ENCODE results near the gene MINK1. TPM values are rescaled to one million over a fixed set of nuclear protein-coding genes. Genes with fewer than 3 reads are reported as not detected.

The MINK1 gene
- total RNA-seq, 1 experiment from 2014 or later, result 28.7 TPM

DNA sequence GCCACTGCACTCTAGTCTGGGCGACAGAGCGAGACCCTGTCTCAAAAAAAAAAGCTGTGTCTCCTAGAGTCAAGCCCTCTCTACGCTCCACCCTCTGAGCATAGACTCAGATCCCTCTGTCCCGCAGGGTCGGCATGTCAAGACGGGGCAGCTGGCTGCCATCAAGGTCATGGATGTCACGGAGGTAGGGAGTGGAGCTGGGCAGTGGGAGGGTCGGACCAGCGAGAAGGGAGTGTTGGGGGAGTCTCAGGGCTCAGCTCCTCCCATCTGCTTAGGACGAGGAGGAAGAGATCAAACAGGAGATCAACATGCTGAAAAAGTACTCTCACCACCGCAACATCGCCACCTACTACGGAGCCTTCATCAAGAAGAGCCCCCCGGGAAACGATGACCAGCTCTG is 47.7 kb downstream of the MINK1 start:
- 0 out of 2 replicates have a peak, but pooled peaks cover 7% of the 10 kb centered on the region for H3K79me2 ChIP-seq (ENCODE audit: low read length)
- H3K27me3 ChIP-seq (ENCODE audit: low read length), result no peaks in the 10 kb centered on the region
- no peak overlapping the region for H3K4me3 ChIP-seq (ENCODE audit: low read length)
- no peak for DNase-seq
- H2AFZ ChIP-seq (ENCODE audit: low read length), result no peak overlapping the region
- no peak overlapping the region for H3K27ac ChIP-seq (ENCODE audit: low read length)
- H3K9ac ChIP-seq (ENCODE audit: low read length), result no peak overlapping the region
- peaks cover 8% of the 10 kb centered on the region for H3K4me1 ChIP-seq (ENCODE audit: low read length)
- no peak overlapping the region for H3K4me2 ChIP-seq (ENCODE audit: low read depth, low read length, poor library complexity, severe bottlenecking)
- no peaks in the 10 kb centered on the region for H3K9me3 ChIP-seq (ENCODE audit: low read length)
- H3K36me3 ChIP-seq (ENCODE audit: insufficient read depth, low read length), result no peaks in the 10 kb centered on the region
- no peaks in the 10 kb centered on the region for H4K20me1 ChIP-seq (ENCODE audit: insufficient read depth, low read depth, low read length)
- no peaks in the 10 kb centered on the region for H3K9me2 ChIP-seq (replicated peaks; ENCODE audit: insufficient read depth, low read length)

GRCh38 chr17:4881761-4882555 is 48.8 kb downstream of the MINK1 start:
- H3K9me2 ChIP-seq (replicated peaks; ENCODE audit: insufficient read depth, low read length), result no peaks in the 10 kb centered on the region
- no peak overlapping the region for H3K4me3 ChIP-seq (ENCODE audit: low read length)
- no peaks in the 10 kb centered on the region for H3K27me3 ChIP-seq (ENCODE audit: low read length)
- H3K36me3 ChIP-seq (ENCODE audit: insufficient read depth, low read length), result no peaks in the 10 kb centered on the region
- no peak overlapping the region for H3K27ac ChIP-seq (ENCODE audit: low read length)
- no peaks in the 10 kb centered on the region for H3K9me3 ChIP-seq (ENCODE audit: low read length)
- H2AFZ ChIP-seq (ENCODE audit: low read length), result no peak overlapping the region
- DNase-seq, result peak; percentile 79
- no peak overlapping the region for H3K4me2 ChIP-seq (ENCODE audit: low read depth, low read length, poor library complexity, severe bottlenecking)
- H3K4me1 ChIP-seq (ENCODE audit: low read length), result peaks cover 8% of the 10 kb centered on the region
- H4K20me1 ChIP-seq (ENCODE audit: insufficient read depth, low read depth, low read length), result no peaks in the 10 kb centered on the region
- 0 out of 2 replicates have a peak, but pooled peaks cover under 1% of the 10 kb centered on the region for H3K79me2 ChIP-seq (ENCODE audit: low read length)
- H3K9ac ChIP-seq (ENCODE audit: low read length), result no peak overlapping the region

- peaks cover 8% of the 10 kb centered on the region for H3K4me1 ChIP-seq (ENCODE audit: low read length)
These were observed 51.3 kb downstream of the MINK1 start for GRCh38 chr17:4884489-4884888.

DNA sequence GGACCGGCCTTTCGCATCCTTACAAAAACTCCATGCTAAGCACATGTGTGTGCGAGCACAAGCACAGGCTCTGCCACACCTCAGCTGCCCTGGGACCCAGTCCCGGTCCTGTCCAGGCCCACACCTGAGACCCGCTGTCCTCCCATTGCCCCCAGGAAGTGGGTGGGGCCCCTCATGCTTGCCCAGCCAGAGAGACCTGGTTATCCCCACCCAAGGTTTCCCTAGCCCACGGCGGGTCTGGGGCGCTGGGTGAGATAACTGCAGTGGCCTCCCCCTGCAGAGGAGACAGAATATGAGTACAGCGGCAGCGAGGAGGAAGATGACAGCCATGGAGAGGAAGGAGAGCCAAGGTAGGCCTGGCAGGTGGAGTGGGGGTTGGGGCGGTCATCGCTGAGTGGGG is 53.7 kb downstream of the MINK1 start:
- H3K27ac ChIP-seq (ENCODE audit: low read length), result no peak overlapping the region
- H3K79me2 ChIP-seq (ENCODE audit: low read length), result no peaks in the 10 kb centered on the region
- H3K4me1 ChIP-seq (ENCODE audit: low read length), result peaks cover 5% of the 10 kb centered on the region
- no peak overlapping the region for H3K4me2 ChIP-seq (ENCODE audit: low read depth, low read length, poor library complexity, severe bottlenecking)
- no peaks in the 10 kb centered on the region for H3K9me2 ChIP-seq (replicated peaks; ENCODE audit: insufficient read depth, low read length)
- H3K9ac ChIP-seq (ENCODE audit: low read length), result no peak overlapping the region
- H3K4me3 ChIP-seq (ENCODE audit: low read length), result no peak overlapping the region
- no peak for DNase-seq
- H3K36me3 ChIP-seq (ENCODE audit: insufficient read depth, low read length), result 0 out of 2 replicates have a peak, but pooled peaks cover 7% of the 10 kb centered on the region
- H4K20me1 ChIP-seq (ENCODE audit: insufficient read depth, low read depth, low read length), result 0 out of 2 replicates have a peak, but pooled peaks cover 3% of the 10 kb centered on the region
- H3K27me3 ChIP-seq (ENCODE audit: low read length), result no peaks in the 10 kb centered on the region
- H2AFZ ChIP-seq (ENCODE audit: low read length), result no peak overlapping the region
- H3K9me3 ChIP-seq (ENCODE audit: low read length), result no peaks in the 10 kb centered on the region

More at GRCh38 chr17:4884489-4884888, 51.3 kb downstream of the MINK1 start:
- Histone ChIP-seq H3K27me3 (ENCODE audit: low read length) (no peaks in the 10 kb centered on the region), H3K4me2 (ENCODE audit: low read depth, low read length, poor library complexity, severe bottlenecking) (no peak overlapping the region), H3K9ac (ENCODE audit: low read length) (no peak overlapping the region), H3K9me3 (ENCODE audit: low read length) (no peaks in the 10 kb centered on the region), H3K36me3 (ENCODE audit: insufficient read depth, low read length) (no peaks in the 10 kb centered on the region), H3K79me2 (ENCODE audit: low read length) (no peaks in the 10 kb centered on the region), H3K4me3 (ENCODE audit: low read length) (no peak overlapping the region), H2AFZ (ENCODE audit: low read length) (no peak overlapping the region), H3K27ac (ENCODE audit: low read length) (no peak overlapping the region), H4K20me1 (ENCODE audit: insufficient read depth, low read depth, low read length) (0 out of 2 replicates have a peak, but pooled peaks cover 3% of the 10 kb centered on the region), H3K9me2 (replicated peaks; ENCODE audit: insufficient read depth, low read length) (no peaks in the 10 kb centered on the region)
- DNase-seq, result no peak

DNA sequence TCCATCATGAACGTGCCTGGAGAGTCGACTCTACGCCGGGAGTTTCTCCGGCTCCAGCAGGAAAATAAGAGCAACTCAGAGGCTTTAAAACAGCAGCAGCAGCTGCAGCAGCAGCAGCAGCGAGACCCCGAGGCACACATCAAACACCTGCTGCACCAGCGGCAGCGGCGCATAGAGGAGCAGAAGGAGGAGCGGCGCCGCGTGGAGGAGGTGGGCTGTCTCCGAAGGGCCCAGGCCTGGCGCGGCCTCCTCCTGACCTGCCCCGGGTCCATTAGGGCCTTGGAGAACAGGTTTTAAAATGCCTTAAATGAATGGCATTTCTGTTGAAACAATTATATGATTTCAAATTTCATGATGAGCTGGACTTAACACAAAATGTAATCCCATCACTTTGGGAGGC is 54.4 kb downstream of the MINK1 start:
- H4K20me1 ChIP-seq (ENCODE audit: insufficient read depth, low read depth, low read length), result 0 out of 2 replicates have a peak, but pooled peaks cover 3% of the 10 kb centered on the region
- H3K36me3 ChIP-seq (ENCODE audit: insufficient read depth, low read length), result 0 out of 2 replicates have a peak, but pooled peaks cover 7% of the 10 kb centered on the region
- no peak for DNase-seq
- H3K9me3 ChIP-seq (ENCODE audit: low read length), result no peaks in the 10 kb centered on the region
- no peaks in the 10 kb centered on the region for H3K27me3 ChIP-seq (ENCODE audit: low read length)
- H3K79me2 ChIP-seq (ENCODE audit: low read length), result no peaks in the 10 kb centered on the region
- H3K4me2 ChIP-seq (ENCODE audit: low read depth, low read length, poor library complexity, severe bottlenecking), result no peak overlapping the region
- H3K27ac ChIP-seq (ENCODE audit: low read length), result no peak overlapping the region
- no peaks in the 10 kb centered on the region for H3K4me1 ChIP-seq (ENCODE audit: low read length)
- no peak overlapping the region for H3K9ac ChIP-seq (ENCODE audit: low read length)
- H3K4me3 ChIP-seq (ENCODE audit: low read length), result no peak overlapping the region
- no peak overlapping the region for H2AFZ ChIP-seq (ENCODE audit: low read length)
- no peaks in the 10 kb centered on the region for H3K9me2 ChIP-seq (replicated peaks; ENCODE audit: insufficient read depth, low read length)

DNA sequence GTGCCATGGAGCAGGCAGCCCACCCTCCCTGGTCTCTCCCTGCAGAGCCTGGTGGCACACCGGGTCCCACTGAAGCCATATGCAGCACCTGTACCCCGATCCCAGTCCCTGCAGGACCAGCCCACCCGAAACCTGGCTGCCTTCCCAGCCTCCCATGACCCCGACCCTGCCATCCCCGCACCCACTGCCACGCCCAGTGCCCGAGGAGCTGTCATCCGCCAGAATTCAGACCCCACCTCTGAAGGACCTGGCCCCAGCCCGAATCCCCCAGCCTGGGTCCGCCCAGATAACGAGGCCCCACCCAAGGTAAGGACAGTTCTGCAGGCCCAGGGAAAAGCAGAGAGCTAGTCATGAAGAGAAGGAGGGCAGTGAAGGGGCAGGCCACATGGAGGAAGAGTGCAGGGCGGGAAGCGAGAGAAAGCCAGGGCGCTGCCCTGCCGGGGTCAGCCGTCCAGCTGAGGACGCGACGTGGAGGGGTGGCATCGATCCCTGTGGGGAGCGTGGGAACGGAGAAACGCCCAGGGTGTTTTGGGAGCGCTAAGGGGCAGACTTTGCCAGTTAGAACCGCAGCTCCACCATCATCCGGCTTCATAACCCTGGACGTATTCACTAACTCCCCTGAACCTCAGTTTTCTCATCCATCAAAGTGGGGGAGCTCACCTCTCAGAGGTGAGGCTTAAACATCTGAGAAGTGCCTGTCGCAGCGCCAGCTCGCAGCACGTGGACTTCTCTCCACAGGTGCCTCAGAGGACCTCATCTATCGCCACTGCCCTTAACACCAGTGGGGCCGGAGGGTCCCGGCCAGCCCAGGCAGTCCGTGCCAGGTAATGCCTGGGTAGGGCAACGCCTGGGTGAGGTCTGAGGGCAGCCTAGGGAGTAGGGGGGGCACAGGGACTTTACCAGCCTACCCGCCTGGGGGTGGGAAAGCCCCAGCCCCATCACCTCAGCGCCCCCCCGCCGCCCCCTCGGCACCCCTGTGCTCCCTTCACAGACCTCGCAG is 58.6 kb downstream of the MINK1 start:
- no peak overlapping the region for H2AFZ ChIP-seq (ENCODE audit: low read length)
- H3K9me3 ChIP-seq (ENCODE audit: low read length), result no peaks in the 10 kb centered on the region
- H3K36me3 ChIP-seq (ENCODE audit: insufficient read depth, low read length), result 0 out of 2 replicates have a peak, but pooled peaks cover 7% of the 10 kb centered on the region
- DNase-seq, result no peak
- H4K20me1 ChIP-seq (ENCODE audit: insufficient read depth, low read depth, low read length), result 0 out of 2 replicates have a peak, but pooled peaks cover 3% of the 10 kb centered on the region
- no peak overlapping the region for H3K27ac ChIP-seq (ENCODE audit: low read length)
- no peak overlapping the region for H3K4me2 ChIP-seq (ENCODE audit: low read depth, low read length, poor library complexity, severe bottlenecking)
- no peaks in the 10 kb centered on the region for H3K27me3 ChIP-seq (ENCODE audit: low read length)
- no peak overlapping the region for H3K4me3 ChIP-seq (ENCODE audit: low read length)
- no peaks in the 10 kb centered on the region for H3K4me1 ChIP-seq (ENCODE audit: low read length)
- no peak overlapping the region for H3K9ac ChIP-seq (ENCODE audit: low read length)
- H3K79me2 ChIP-seq (ENCODE audit: low read length), result no peaks in the 10 kb centered on the region
- no peaks in the 10 kb centered on the region for H3K9me2 ChIP-seq (replicated peaks; ENCODE audit: insufficient read depth, low read length)

DNA sequence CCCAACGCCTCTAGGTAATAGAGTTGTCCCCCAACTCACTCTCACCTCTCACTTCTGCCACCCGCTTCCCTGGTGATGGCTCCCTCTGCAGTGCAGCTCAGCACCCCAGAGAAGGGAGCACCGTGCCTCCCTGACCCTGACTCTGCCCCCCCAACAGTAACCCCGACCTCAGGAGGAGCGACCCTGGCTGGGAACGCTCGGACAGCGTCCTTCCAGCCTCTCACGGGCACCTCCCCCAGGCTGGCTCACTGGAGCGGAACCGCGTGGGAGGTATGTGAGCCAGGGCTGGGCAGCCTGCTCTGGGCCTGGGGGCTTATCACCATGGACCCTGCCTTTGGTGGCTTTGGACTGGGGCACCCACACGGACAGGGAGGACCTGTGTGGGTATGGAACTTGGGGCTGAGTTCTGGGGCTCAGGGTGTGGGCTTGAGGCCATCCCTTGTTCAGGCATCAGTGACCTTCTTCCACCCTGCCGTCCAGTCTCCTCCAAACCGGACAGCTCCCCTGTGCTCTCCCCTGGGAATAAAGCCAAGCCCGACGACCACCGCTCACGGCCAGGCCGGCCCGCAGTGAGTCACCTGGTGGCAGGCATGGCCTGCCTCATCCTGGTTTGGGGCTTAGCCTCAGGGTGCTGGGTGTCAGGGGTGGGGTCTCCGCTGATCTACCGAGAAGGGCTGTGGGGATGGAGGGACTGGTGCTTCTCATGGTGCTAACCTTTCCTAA is 59.5 kb downstream of the MINK1 start:
- Histone ChIP-seq H3K9me2 (replicated peaks; ENCODE audit: insufficient read depth, low read length) (no peaks in the 10 kb centered on the region), H3K36me3 (ENCODE audit: insufficient read depth, low read length) (0 out of 2 replicates have a peak, but pooled peaks cover 7% of the 10 kb centered on the region), H3K9me3 (ENCODE audit: low read length) (no peaks in the 10 kb centered on the region), H3K4me1 (ENCODE audit: low read length) (no peaks in the 10 kb centered on the region), H3K4me2 (ENCODE audit: low read depth, low read length, poor library complexity, severe bottlenecking) (no peak overlapping the region), H3K4me3 (ENCODE audit: low read length) (no peak overlapping the region), H3K27me3 (ENCODE audit: low read length) (no peaks in the 10 kb centered on the region), H2AFZ (ENCODE audit: low read length) (no peak overlapping the region), H4K20me1 (ENCODE audit: insufficient read depth, low read depth, low read length) (0 out of 2 replicates have a peak, but pooled peaks cover 3% of the 10 kb centered on the region), H3K79me2 (ENCODE audit: low read length) (no peaks in the 10 kb centered on the region), H3K9ac (ENCODE audit: low read length) (no peak overlapping the region), H3K27ac (ENCODE audit: low read length) (no peak overlapping the region)
- DNase-seq, result no peak

Measured in Karpas-422 (cell line).